Mucosa of stomach (tissue), 1 donor: Measurements from ENCODE around the gene EPS8L1.

Experiments used
- H3K27me3 ChIP-seq: one replicate; pipeline ENCODE4 v1.7.0; 2013; ENCODE audit warnings: mild to moderate bottlenecking, low read length; ENCODE audit not compliant: control insufficient read depth, insufficient read depth
- H3K36me3 ChIP-seq: one replicate; pipeline ENCODE4 v1.7.0; 2013; ENCODE audit warnings: low read length; ENCODE audit not compliant: control insufficient read depth, insufficient read depth
- H3K4me1 ChIP-seq: one replicate; pipeline ENCODE4 v1.7.0; 2013; ENCODE audit warnings: mild to moderate bottlenecking, low read length; ENCODE audit not compliant: control insufficient read depth, insufficient read depth
- H3K4me3 ChIP-seq: one replicate; pipeline ENCODE4 v1.7.0; 2013; ENCODE audit warnings: low read length
- H3K9ac ChIP-seq: one replicate; pipeline ENCODE4 v1.7.0; 2013; ENCODE audit warnings: mild to moderate bottlenecking, low read length, moderate library complexity
- H3K9me3 ChIP-seq: one replicate; pipeline ENCODE4 v1.7.0; 2013; ENCODE audit warnings: mild to moderate bottlenecking, low read length, moderate library complexity; ENCODE audit not compliant: control insufficient read depth
- donor health status: Pancreatic carcinoma.

The EPS8L1 gene

DNA sequence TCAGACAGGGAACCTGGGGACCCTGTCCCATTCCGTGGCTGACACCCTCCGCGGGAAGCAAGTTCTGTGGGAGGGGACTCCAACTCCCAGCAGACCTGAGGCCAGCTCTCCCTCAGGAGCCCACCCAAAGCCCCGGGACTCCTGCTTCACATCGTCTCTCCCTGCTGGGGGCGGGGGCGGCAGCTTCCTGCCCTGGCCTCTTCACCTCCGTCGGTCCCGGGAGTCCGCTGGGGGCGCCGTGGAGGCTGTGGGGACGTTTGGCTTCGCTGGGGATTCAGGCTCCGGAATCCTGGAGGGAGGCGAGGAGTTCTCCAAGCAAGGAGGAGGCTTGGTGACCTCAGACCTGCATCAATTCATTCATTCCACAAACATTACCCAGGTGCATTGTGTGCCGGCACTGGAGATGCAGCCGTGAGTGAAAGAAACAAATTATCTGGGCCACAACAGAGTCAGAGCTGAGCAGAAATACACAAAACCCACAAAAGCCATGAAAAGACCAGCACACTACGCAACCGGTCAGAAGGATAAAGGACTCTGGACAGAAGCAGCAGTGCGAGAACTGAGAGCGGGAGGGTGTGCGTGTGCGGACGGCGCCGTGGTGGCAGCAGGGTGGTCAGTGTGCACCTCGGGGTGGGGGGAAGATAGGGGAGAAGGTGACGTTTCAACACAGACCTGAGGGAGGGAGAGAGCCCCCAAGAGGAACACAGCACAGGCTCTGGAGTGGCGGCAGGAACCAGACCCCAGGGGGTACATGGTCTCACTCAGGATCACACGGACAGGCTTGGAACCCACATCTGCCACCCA lies 19.0 kb downstream of the EPS8L1 start:
- Histone ChIP-seq H3K36me3 (peaks cover 12% of the 10 kb centered on the region), H3K9me3 (no peaks in the 10 kb centered on the region), H3K4me1 (no peaks in the 10 kb centered on the region), H3K27me3 (no peaks in the 10 kb centered on the region), H3K9ac (no peak overlapping the region), H3K4me3 (no peak overlapping the region)

DNA sequence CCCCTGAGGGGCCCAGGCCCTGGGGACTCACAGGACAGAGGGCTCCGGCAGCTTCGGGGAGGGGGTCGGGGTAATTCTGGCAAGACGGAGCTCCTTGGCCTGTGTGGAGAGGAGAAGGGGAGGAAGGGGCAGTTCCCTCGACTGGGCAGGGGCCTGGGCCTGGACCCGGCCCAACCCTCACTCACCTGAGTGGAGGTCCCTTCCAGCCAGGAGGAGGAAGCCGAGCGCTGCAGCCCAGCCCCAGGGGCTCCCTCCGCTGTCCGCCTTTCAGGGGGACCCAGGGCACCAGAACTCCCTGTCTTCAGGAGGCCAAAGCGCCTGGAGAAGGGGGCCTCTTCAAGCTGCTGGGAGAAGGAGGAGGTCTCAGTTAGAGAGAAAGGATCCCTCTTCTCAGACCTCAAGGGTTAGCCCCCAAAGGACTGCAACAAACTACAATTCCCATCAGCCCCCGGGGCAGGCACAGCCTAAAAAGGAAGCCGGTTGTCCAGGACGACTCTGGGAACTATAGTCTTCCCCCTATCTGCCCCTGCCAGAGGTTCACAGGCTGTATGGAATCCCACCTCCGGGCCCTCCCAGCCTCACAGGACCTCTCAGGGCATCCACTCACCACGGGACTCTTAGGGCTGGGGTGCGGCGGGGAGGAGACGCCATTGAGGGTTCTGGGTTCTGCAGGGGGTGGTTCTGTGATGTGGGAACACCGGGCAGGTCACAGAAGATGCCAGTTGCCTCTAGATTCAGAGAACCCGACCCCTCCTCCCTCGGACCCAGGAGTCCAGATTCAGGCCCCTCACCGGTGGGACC lies 19.8 kb downstream of the EPS8L1 start:
- H3K27me3 ChIP-seq, result no peaks in the 10 kb centered on the region
- H3K4me1 ChIP-seq, result no peaks in the 10 kb centered on the region
- H3K4me3 ChIP-seq, result no peak overlapping the region
- peaks cover 12% of the 10 kb centered on the region for H3K36me3 ChIP-seq
- H3K9ac ChIP-seq, result no peak overlapping the region
- H3K9me3 ChIP-seq, result no peaks in the 10 kb centered on the region

GRCh38 chr19:55096061-55096701 lies 20.5 kb downstream of the EPS8L1 start:
- no peak overlapping the region for H3K4me3 ChIP-seq
- H3K36me3 ChIP-seq, result peaks cover 12% of the 10 kb centered on the region
- no peak overlapping the region for H3K9ac ChIP-seq
- no peaks in the 10 kb centered on the region for H3K27me3 ChIP-seq
- H3K9me3 ChIP-seq, result no peaks in the 10 kb centered on the region
- H3K4me1 ChIP-seq, result no peaks in the 10 kb centered on the region

DNA sequence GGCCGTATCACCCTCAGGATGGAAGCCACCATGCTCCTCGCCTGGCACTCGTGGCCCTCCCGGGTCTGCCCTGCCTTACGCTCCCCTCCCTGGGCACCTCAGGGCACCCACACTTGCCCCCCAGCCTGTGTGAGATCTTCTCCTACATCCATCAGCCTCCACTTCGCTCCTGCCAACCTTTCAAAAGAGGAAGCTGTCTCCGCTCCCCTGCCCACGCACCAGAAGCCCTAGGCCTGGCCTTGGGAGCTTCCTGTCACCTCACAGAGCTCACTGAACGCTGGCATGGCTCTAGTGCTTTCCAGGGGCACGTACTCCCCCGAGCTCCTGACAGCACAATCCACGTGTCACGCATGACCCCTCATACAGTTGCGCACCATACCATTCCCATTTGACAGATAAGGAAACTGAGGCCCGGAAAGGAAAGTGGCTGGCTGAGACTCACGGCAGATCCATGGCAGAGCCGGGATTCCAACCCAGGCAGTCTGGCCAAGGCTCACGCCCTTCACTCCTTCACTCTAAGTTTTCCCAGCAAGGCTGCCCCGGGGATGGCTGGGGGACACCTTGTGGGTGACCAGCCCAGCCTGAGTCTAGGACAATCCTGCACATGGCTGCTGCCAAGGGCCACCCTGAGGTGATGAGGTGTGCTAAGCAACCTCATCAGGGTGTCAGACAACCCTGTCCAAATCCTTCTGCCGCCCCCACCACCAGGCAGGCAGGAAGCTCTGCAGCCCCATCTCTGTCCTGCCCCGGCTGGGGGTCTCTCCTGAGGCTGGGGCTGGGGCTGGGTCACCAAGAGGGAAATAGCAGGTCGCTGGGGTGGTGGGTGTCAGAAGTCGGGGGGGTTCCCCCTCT lies 22.4 kb downstream of the EPS8L1 start:
- H3K36me3 ChIP-seq, result peaks cover 12% of the 10 kb centered on the region
- H3K9ac ChIP-seq, result no peak overlapping the region
- H3K4me1 ChIP-seq, result no peaks in the 10 kb centered on the region
- H3K4me3 ChIP-seq, result no peak overlapping the region
- no peaks in the 10 kb centered on the region for H3K27me3 ChIP-seq
- no peaks in the 10 kb centered on the region for H3K9me3 ChIP-seq

DNA sequence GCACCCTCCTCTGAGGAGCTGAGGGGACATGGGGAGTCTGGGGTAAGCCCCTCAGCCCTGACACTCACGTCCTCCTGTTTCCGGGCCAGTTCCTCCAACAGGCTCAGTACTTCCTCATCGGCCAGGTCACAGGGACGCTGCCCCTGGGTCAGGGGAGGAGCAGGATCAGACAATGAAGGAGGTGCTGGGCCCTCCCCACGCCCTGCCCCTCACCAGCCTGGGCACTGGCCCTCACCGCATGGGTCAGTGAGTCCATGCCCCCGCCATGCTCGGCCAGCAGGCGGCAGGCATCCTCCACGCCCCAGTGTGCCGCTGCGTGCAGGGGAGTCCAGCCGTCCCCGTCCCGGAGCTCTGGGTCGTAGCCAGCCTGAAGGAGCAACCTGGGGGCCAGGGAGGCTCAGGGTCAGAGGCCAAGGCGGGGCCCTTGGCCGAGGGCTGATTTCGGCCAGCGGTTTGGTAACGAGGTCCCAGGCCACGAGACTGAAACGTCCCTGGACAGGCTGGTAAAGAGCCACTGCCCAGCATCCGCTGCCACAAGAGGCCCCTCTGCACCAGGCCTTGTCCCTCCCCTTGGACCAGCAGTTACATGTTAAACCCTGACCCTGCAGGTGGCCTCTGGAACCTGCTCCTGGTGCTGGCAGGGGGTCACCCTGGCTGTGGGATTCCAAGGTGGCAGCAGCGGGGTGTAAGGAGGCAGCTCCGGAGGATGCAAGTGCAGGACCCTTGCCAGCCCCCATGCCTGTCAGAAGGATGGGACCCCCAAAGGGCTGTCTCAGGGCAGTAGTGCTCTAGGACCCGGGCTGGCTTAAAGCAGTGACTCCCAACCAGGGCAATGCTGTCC lies 23.3 kb downstream of the EPS8L1 start:
- no peaks in the 10 kb centered on the region for H3K9me3 ChIP-seq
- no peak overlapping the region for H3K4me3 ChIP-seq
- H3K9ac ChIP-seq, result no peak overlapping the region
- H3K36me3 ChIP-seq, result peaks cover 12% of the 10 kb centered on the region
- no peaks in the 10 kb centered on the region for H3K4me1 ChIP-seq
- H3K27me3 ChIP-seq, result no peaks in the 10 kb centered on the region

DNA sequence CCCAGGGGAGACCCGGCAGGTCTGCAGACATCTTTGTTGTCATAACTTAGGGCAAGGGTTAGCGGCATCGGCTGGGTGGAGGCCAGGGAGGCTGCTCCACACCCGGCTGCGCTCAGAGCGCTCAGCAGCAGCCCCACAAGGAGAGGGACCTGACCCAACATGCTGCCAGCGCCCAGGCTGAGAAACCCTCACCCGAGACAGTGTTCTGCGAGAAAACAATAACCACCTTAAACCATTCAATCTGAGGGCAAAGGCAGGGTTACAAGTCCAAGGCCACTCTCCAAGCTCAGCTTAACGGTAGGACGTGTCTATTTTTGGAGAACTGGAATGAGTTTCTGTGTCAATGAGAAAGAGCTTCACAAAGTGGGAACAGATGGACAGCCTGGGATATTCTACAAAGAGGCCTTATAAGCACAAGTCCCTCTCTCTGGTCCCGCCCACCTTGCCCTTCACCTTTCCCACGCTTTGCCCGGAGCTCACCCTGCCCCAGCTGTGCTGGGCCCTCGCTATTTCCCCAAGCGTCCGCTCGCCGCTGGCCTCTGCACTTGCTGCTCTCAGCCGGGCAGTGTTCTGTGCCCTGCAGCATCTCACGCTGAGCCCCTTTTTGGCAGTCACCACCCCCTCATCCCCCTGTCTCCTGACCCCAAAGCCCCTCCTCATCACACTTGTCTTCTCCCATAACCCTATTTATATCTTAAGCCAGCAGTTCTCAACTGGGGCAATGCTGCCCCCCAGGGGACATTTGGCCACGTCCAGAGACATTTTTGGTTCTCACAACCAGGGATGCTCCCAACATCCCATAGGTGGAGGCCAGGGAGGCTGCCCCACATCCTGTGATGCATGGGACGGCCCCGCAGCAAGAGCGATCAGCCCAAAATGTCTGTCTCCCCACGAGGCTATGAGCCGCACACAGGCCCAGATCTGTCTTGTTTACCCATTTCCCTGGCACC lies 24.2 kb downstream of the EPS8L1 start:
- H3K9ac ChIP-seq, result no peak overlapping the region
- H3K9me3 ChIP-seq, result no peaks in the 10 kb centered on the region
- no peak overlapping the region for H3K4me3 ChIP-seq
- H3K27me3 ChIP-seq, result no peaks in the 10 kb centered on the region
- peaks cover 12% of the 10 kb centered on the region for H3K36me3 ChIP-seq
- H3K4me1 ChIP-seq, result no peaks in the 10 kb centered on the region

DNA sequence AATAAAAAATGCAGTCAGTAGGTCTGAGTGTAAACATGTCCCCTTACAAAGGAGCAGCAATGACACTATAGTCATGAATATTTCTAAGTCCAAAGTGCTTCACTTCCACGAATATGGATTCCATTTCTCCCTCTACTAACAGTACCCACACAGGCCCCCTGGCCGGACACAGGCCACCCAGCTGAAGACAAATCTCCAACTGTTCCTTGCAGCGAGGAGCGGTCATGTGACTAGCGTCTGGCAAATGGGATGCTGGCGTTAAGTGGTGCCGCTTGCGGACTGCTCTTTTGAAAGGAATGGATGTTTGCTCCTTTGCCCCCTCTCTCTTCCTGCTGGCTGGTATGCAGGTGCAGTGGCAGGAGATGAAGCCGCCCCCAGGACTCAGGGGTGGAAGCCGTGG lies 25.6 kb downstream of the EPS8L1 start:
- H3K4me3 ChIP-seq, result no peak overlapping the region
- no peak overlapping the region for H3K9ac ChIP-seq
- no peaks in the 10 kb centered on the region for H3K4me1 ChIP-seq
- H3K36me3 ChIP-seq, result peaks cover 12% of the 10 kb centered on the region
- no peaks in the 10 kb centered on the region for H3K9me3 ChIP-seq
- H3K27me3 ChIP-seq, result no peaks in the 10 kb centered on the region

DNA sequence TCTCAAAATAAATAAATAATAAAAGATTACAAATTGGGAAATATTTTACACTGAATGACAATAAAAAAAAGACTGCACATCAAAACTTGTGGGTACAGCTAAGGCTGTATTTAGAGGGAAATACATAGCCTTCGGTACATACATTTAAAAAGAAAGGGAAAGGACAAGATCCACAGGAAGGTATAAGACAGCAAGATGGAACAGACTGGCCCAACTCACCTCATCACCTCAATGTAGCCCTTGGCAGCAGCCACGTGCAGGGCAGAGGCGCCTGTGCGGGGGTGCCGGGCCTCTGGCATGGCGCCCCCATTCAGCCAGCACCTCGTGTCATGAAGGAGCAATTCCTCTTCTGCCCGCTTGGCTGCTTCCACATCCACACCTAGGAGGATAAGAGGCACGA lies 27.5 kb downstream of the EPS8L1 start:
- peaks cover 12% of the 10 kb centered on the region for H3K36me3 ChIP-seq

GRCh38 chr19:55105237-55105636 lies 29.6 kb downstream of the EPS8L1 start:
- Histone ChIP-seq H3K9me3 (no peaks in the 10 kb centered on the region), H3K36me3 (no peaks in the 10 kb centered on the region), H3K4me3 (no peak overlapping the region), H3K4me1 (no peaks in the 10 kb centered on the region), H3K9ac (no peak overlapping the region), H3K27me3 (no peaks in the 10 kb centered on the region)

More for the DNA sequence above, 27.5 kb downstream of the EPS8L1 start:
- Histone ChIP-seq H3K27me3 (no peaks in the 10 kb centered on the region), H3K4me1 (no peaks in the 10 kb centered on the region), H3K9ac (no peak overlapping the region), H3K4me3 (no peak overlapping the region), H3K9me3 (no peaks in the 10 kb centered on the region)

- H3K27me3 ChIP-seq, result no peaks in the 10 kb centered on the region
- no peaks in the 10 kb centered on the region for H3K9me3 ChIP-seq
- no peak overlapping the region for H3K4me3 ChIP-seq
- H3K36me3 ChIP-seq, result no peaks in the 10 kb centered on the region
- no peaks in the 10 kb centered on the region for H3K4me1 ChIP-seq
- no peak overlapping the region for H3K9ac ChIP-seq
Observed at GRCh38 chr19:55106591-55106990, 30.9 kb downstream of the EPS8L1 start.
